Osteoblast (primary cell): ENCODE data around the gene STT3A. TPM values are rescaled to one million over a fixed set of nuclear protein-coding genes. Genes with fewer than 3 reads are reported as not detected.

Source experiments
- DNase-seq: peaks from one replicate; pipeline ENCODE4 v3.0.0; 2011; ENCODE audit warnings: low spot score, mixed read lengths; ENCODE audit not compliant: insufficient read length; ENCODE audit errors: missing footprints
- H2AFZ ChIP-seq: 2 replicates; pipeline ENCODE4 v1.6.0; 2011; ENCODE audit warnings: mild to moderate bottlenecking, low read length
- H3K27ac ChIP-seq: 2 replicates; pipeline ENCODE4 v1.5.1; 2011; ENCODE audit warnings: mild to moderate bottlenecking, low read depth, low read length, moderate library complexity
- H3K27me3 ChIP-seq: 2 replicates; pipeline ENCODE4 v1.6.0; 2012; ENCODE audit warnings: mild to moderate bottlenecking, control low read depth, inconsistent platforms, low read length, moderate library complexity; ENCODE audit not compliant: insufficient read depth
- H3K36me3 ChIP-seq: 2 replicates; pipeline ENCODE4 v1.5.1; 2011; ENCODE audit warnings: mild to moderate bottlenecking, low read length, control low read depth, moderate library complexity; ENCODE audit not compliant: insufficient read depth
- H3K4me1 ChIP-seq: 2 replicates; pipeline ENCODE4 v1.5.1; 2011; ENCODE audit warnings: mild to moderate bottlenecking, low read length, control low read depth, moderate library complexity; ENCODE audit not compliant: insufficient read depth
- H3K4me2 ChIP-seq: 2 replicates; pipeline ENCODE4 v1.6.0; 2011; ENCODE audit warnings: mild to moderate bottlenecking, low read length; ENCODE audit not compliant: insufficient read depth
- H3K4me3 ChIP-seq: fragments of 200-600 bp; sonication (generic); 3 replicates; pipeline ENCODE4 v1.5.1; 2012; ENCODE audit warnings: mild to moderate bottlenecking, low read length, inconsistent platforms; ENCODE audit not compliant: insufficient read depth
- H3K79me2 ChIP-seq: 2 replicates; pipeline ENCODE4 v1.6.0; 2012; ENCODE audit warnings: mild to moderate bottlenecking, low read length, control low read depth, inconsistent platforms; ENCODE audit not compliant: insufficient read depth
- H3K9me3 ChIP-seq: 2 replicates; pipeline ENCODE4 v1.5.1; 2011; ENCODE audit warnings: low read depth, low read length, control low read depth
- H4K20me1 ChIP-seq: 2 replicates; pipeline ENCODE4 v1.6.0; 2012; ENCODE audit warnings: mild to moderate bottlenecking, low read length, control low read depth; ENCODE audit not compliant: insufficient read depth
- CTCF ChIP-seq: IDR thresholded peaks from 2 replicates; pipeline ENCODE4 v1.5.1; 2011; ENCODE audit warnings: mild to moderate bottlenecking, low read depth, low read length, moderate library complexity; ENCODE audit errors: extremely low read depth
- small RNA-seq: library from RNA; depleted of rRNA; stranded (forward); fragments of <200 nt; gene quantifications from one replicate; pipeline ENCODE3, GENCODE V24; 2012
- total RNA-seq: library from RNA; depleted of rRNA; stranded (reverse); fragments of >200 nt; gene quantifications from 2 replicates; pipeline ENCODE4 v1.2.3, GENCODE V29; 2012

The STT3A gene
- total RNA-seq, 1 donor, result 224 TPM

GRCh38 chr11:125663910-125664309, 71.3 kb downstream of the STT3A start:
- no peak for DNase-seq
- no peak for TF ChIP-seq CTCF
- H3K36me3 ChIP-seq, result no peaks in the 10 kb centered on the region
- no peak overlapping the region for H3K27ac ChIP-seq
- H2AFZ ChIP-seq, result no peak overlapping the region
- H3K9me3 ChIP-seq, result no peaks in the 10 kb centered on the region
- no peaks in the 10 kb centered on the region for H3K79me2 ChIP-seq
- no peaks in the 10 kb centered on the region for H3K27me3 ChIP-seq
- H3K4me3 ChIP-seq, result no peak overlapping the region
- H3K4me1 ChIP-seq, result no peaks in the 10 kb centered on the region
- no peak overlapping the region for H3K4me2 ChIP-seq
- H4K20me1 ChIP-seq, result no peaks in the 10 kb centered on the region

GRCh38 chr11:125667151-125667550, 74.5 kb downstream of the STT3A start:
- H3K79me2 ChIP-seq, result no peaks in the 10 kb centered on the region
- H3K36me3 ChIP-seq, result no peaks in the 10 kb centered on the region
- H3K27ac ChIP-seq, result no peak overlapping the region
- TF ChIP-seq CTCF, result no peak
- H3K4me2 ChIP-seq, result no peak overlapping the region
- H2AFZ ChIP-seq, result no peak overlapping the region
- no peaks in the 10 kb centered on the region for H3K9me3 ChIP-seq
- DNase-seq, result no peak
- no peak overlapping the region for H3K4me3 ChIP-seq
- H3K27me3 ChIP-seq, result no peaks in the 10 kb centered on the region
- no peaks in the 10 kb centered on the region for H4K20me1 ChIP-seq
- H3K4me1 ChIP-seq, result no peaks in the 10 kb centered on the region

GRCh38 chr11:125670172-125670571, 77.5 kb downstream of the STT3A start:
- H3K36me3 ChIP-seq, result no peaks in the 10 kb centered on the region
- H4K20me1 ChIP-seq, result no peaks in the 10 kb centered on the region
- H3K79me2 ChIP-seq, result no peaks in the 10 kb centered on the region
- no peak overlapping the region for H3K4me3 ChIP-seq
- H3K27ac ChIP-seq, result no peak overlapping the region
- no peaks in the 10 kb centered on the region for H3K9me3 ChIP-seq
- no peaks in the 10 kb centered on the region for H3K4me1 ChIP-seq
- no peak for DNase-seq
- H3K27me3 ChIP-seq, result no peaks in the 10 kb centered on the region
- no peak overlapping the region for H2AFZ ChIP-seq
- no peak for TF ChIP-seq CTCF
- no peak overlapping the region for H3K4me2 ChIP-seq

GRCh38 chr11:125671561-125671960, 78.9 kb downstream of the STT3A start:
- Histone ChIP-seq H2AFZ (no peak overlapping the region), H3K9me3 (no peaks in the 10 kb centered on the region), H3K4me2 (no peak overlapping the region), H4K20me1 (no peaks in the 10 kb centered on the region), H3K79me2 (no peaks in the 10 kb centered on the region), H3K4me3 (no peak overlapping the region), H3K27ac (no peak overlapping the region), H3K27me3 (no peaks in the 10 kb centered on the region), H3K4me1 (no peaks in the 10 kb centered on the region), H3K36me3 (no peaks in the 10 kb centered on the region)
- no peak for TF ChIP-seq CTCF
- no peak for DNase-seq

Small RNA genes lying within 50 kb of the gene (small RNA-seq; reads per million reads assigned to genes)
- gene RNU2-35P (not detected), gene RNU6-1156P (not detected)

Other genes starting within 250 kb of the STT3A start
- gene FEZ1, start 96.6 kb upstream of the STT3A start, total RNA-seq, result 47.8 and 58.9 TPM in 2 replicates
- gene EI24, start 23.4 kb upstream of the STT3A start, total RNA-seq, result 76.0 and 85.2 TPM in 2 replicates
- 16.6 and 22.4 TPM in 2 replicates for gene CHEK1, start 32.3 kb downstream of the STT3A start, total RNA-seq
- not detected in 2 replicates for gene ACRV1, start 88.0 kb downstream of the STT3A start, total RNA-seq
- not detected in 2 replicates for gene PATE1, start 153.4 kb downstream of the STT3A start, total RNA-seq
- gene PATE2, start 186.0 kb downstream of the STT3A start, total RNA-seq, result 0.29 and 0.36 TPM in 2 replicates
- gene PATE3, start 195.3 kb downstream of the STT3A start, total RNA-seq, result not detected in 2 replicates
- not detected in 2 replicates for gene PATE4, start 240.5 kb downstream of the STT3A start, total RNA-seq